Mesodermal cell (in vitro differentiated cells): ENCODE results near the gene USP9X.

Experiments
- H3K27ac ChIP-seq: 2 replicates; pipeline ENCODE4 v1.7.0; 2013; ENCODE audit warnings: mild to moderate bottlenecking, low read depth, low read length, moderate library complexity; ENCODE audit not compliant: severe bottlenecking
- H3K36me3 ChIP-seq: 2 replicates; pipeline ENCODE4 v1.7.1; 2013; ENCODE audit warnings: mild to moderate bottlenecking, low read length, moderate library complexity; ENCODE audit not compliant: control insufficient read depth, insufficient read depth
- H3K4me1 ChIP-seq: one replicate; pipeline ENCODE4 v1.7.1; 2013; ENCODE audit warnings: mild to moderate bottlenecking, low read length; ENCODE audit not compliant: insufficient read depth, control insufficient read depth, poor library complexity, severe bottlenecking
- H3K4me3 ChIP-seq: 2 replicates; pipeline ENCODE4 v1.7.0; 2013; ENCODE audit warnings: low read length, control low read depth, mild to moderate bottlenecking; ENCODE audit not compliant: insufficient read depth, poor library complexity, severe bottlenecking; ENCODE audit errors: extremely low read depth
- H3K9me3 ChIP-seq: 2 replicates; pipeline ENCODE4 v1.7.1; 2013; ENCODE audit warnings: mild to moderate bottlenecking, low read length, moderate library complexity; ENCODE audit not compliant: control insufficient read depth
- WGBS, 2 experiments: methylation state at CpG; one replicate each; pipeline ENCODE4 v1.1.5; 2013; ENCODE audit warnings: missing lambda C conversion rate in 2 of 2; ENCODE audit not compliant: insufficient coverage in 2 of 2; 5-methylcytosine and 5-hydroxymethylcytosine counted together

Gene USP9X

DNA sequence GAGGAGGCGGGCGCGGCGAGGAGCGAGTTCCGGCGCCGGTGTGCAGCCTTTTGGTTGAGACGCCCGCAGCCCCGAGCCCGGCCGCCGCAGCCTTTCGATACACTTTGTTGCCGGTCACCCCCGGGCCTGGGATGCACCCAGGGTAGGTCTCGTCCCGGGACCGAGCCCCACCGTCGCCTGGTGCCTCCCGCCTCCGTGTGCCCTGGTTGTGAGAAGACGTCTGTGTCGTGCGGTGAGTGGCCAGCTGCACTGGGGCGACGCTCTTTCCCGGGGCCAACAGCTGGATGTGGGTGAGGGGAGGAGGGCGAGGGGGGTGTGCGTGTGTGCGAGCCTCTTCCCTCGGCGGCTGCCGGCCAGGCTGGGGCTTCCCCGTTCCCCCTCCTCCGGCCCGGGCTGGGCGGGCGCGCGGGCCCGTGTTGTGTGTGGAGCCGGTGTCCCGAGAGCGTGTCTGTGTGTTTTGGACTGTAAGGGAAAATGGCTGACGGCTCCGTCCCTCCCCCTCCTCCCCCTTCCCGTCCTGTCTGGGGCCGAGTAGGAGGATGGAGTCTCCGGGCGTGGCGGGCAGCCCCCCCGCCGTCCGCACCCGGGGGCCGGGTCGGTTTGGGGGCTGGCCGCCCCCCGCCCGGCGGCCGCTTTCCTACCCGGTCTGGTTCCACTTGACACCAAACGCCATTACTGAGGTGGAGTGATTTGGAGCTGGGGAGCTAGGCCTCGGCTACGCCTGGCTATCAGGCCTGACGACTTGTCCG lies 807 bp downstream of the USP9X start:
- 0 to 2% methylated on average over 10 to 11 of the region's 71 CpGs for WGBS, 2 experiments
- Histone ChIP-seq H3K4me1 (peaks cover 3% of the 10 kb centered on the region), H3K36me3 (peaks cover 4% of the 10 kb centered on the region), H3K4me3 (peak overlapping the region; percentile 66), H3K27ac (peak overlapping the region; percentile 100), H3K9me3 (no peaks in the 10 kb centered on the region)

DNA sequence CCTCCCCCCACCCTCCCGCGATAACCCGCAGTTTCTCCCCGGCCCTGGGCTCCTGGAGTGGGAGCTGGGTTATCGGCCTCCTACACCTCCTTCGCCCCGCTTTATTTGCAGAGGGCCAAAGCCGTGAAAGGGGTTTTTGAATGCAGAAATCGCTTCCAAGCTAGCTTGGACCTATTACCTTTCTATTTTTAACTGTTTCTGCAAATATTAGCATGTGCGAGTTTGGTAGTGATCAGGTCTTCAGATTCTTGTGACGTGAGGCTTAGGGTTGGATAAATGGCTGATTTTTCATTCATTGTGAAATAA lies 1.3 kb downstream of the USP9X start:
- WGBS, 2 experiments: 0% methylated on average over 2 of the region's 11 CpGs; no CpG with 5 or more reads in 1 of the 2 experiments
- Histone ChIP-seq H3K27ac (peak overlapping the region; percentile 100), H3K9me3 (no peaks in the 10 kb centered on the region), H3K4me3 (peak overlapping the region; percentile 66), H3K36me3 (peaks cover 4% of the 10 kb centered on the region), H3K4me1 (peaks cover 3% of the 10 kb centered on the region)

DNA sequence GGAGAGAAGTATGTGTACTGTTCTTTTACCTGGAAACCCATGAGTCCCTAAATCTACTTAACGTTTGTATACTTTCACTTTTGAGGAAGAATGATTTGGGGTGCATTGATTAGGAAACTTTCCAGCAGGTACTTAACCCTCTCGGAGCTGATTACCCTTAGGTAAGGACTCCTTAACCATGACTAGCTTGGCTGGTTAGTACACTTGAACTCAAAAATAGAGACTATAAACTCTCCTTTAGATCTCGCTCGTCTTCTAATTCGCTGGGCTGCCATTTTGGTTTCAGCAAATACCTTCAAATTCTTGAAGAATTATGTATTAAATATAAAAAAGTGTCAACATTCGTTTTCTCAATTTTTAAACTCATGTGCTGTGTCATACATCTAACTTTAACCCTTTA lies 2.0 kb downstream of the USP9X start:
- peaks cover 3% of the 10 kb centered on the region for H3K4me1 ChIP-seq
- H3K36me3 ChIP-seq: peaks cover 4% of the 10 kb centered on the region
- H3K9me3 ChIP-seq: no peaks in the 10 kb centered on the region
- no peak overlapping the region for H3K27ac ChIP-seq
- peak overlapping the region; percentile 66 for H3K4me3 ChIP-seq
- 0% methylated on average over 1 of the region's 6 CpGs; no CpG with 5 or more reads in 1 of the 2 experiments for WGBS, 2 experiments

DNA sequence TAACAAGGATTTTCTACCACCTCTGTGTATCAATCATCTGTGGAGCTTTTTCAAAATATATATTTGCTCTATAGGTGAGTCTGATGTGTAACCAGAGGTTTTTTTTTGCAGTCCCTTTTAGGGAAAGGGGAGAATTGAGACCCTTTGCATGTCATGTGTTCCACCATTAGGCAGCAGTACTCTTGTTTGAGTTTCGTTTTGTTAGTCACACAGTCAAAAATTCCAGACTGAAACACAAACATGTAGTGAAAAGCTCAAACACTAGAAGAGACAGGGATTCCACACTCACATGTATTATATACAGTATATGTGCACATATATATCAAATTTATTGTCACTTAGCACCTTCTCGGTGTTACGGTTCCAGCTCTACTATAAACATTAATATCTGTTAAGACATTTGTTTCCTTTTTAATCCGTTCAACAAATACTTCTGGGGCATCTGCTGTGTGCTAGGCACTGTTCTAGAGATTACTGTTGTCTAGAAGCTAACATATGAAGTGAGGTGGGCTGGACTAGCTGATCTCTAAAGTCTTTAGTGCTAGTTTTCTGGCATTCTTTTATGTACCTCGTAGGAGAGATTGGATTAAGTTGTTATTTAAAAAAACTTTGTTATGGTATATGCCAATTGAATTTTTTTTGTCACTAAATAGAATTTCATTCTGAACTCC lies 5.5 kb downstream of the USP9X start:
- WGBS, 2 experiments: no CpG with 5 or more reads among the region's 5 CpGs
- Histone ChIP-seq H3K4me1 (peaks cover 15% of the 10 kb centered on the region), H3K27ac (no peak overlapping the region), H3K36me3 (peaks cover 13% of the 10 kb centered on the region), H3K9me3 (no peaks in the 10 kb centered on the region), H3K4me3 (no peak overlapping the region)

DNA sequence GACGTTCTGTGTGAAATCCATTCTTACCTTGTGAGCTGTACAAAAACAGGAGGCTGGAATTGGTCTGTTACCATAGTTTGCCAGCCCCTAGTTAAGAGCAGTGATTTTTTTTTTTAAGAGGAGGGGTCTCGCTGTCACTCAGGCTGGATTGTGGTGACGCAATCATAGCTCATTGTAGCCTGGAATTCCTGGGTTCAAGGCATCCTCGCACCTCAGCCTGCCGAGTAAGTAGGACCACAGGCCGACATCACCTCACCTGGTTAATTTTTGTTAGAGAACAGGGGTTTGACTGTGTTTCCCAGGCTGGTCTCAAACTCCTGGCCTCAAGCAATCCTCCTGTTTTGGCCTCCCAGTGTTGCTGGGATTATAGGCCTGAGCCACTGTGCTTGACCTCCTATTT lies 7.5 kb downstream of the USP9X start:
- Histone ChIP-seq H3K36me3 (peaks cover 13% of the 10 kb centered on the region), H3K27ac (no peak overlapping the region), H3K9me3 (no peaks in the 10 kb centered on the region), H3K4me1 (peaks cover 15% of the 10 kb centered on the region), H3K4me3 (no peak overlapping the region)
- WGBS, 2 experiments: 100% methylated on average over 1 of the region's 6 CpGs; no CpG with 5 or more reads in 1 of the 2 experiments

DNA sequence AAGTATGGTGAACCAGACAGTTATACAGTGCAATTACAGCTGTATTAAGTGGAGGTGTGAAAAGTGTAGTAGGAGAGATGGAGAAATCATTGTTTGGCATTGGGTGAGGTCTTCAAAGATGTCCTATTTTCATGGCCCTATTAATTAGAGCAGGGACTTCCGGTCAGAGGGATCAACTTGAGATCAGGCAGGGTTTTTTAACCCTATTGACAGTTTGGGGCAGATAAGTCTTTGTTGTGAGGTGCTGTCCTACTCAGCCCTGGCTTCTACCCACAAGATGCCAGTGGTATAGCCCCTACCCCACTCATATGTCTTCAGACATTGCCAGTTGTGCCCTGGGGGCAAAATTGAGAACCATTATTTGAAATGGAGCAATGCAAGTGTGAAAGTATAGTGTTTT lies 9.9 kb downstream of the USP9X start:
- H3K27ac ChIP-seq: no peak overlapping the region
- no CpG with 5 or more reads among the region's 1 CpG for WGBS, 2 experiments
- H3K9me3 ChIP-seq: no peaks in the 10 kb centered on the region
- no peak overlapping the region for H3K4me3 ChIP-seq
- peaks cover 15% of the 10 kb centered on the region for H3K4me1 ChIP-seq
- peaks cover 14% of the 10 kb centered on the region for H3K36me3 ChIP-seq

DNA sequence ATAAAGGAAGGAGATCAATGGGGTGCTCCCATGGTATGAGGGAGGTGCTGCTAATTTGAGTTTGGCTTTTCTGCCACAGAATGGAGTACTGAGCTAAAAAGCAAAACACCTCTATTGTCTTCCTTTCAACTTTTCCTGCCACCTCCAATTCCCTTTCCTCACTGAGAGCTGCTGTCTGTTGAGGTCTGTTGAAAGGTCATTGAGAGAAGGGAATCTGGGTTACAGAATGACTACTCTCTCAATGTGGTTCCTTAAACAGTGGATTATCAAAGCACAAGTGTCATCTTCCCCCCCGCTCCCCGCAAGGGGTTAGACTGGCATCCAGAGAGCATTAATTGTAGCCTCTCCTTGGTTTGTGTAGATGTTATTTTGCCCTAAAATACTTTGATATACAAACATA lies 10.7 kb downstream of the USP9X start:
- Histone ChIP-seq H3K4me3 (no peak overlapping the region), H3K9me3 (no peaks in the 10 kb centered on the region), H3K4me1 (peaks cover 13% of the 10 kb centered on the region), H3K27ac (no peak overlapping the region), H3K36me3 (peaks cover 14% of the 10 kb centered on the region)
- WGBS, 2 experiments: no CpG with 5 or more reads among the region's 2 CpGs

DNA sequence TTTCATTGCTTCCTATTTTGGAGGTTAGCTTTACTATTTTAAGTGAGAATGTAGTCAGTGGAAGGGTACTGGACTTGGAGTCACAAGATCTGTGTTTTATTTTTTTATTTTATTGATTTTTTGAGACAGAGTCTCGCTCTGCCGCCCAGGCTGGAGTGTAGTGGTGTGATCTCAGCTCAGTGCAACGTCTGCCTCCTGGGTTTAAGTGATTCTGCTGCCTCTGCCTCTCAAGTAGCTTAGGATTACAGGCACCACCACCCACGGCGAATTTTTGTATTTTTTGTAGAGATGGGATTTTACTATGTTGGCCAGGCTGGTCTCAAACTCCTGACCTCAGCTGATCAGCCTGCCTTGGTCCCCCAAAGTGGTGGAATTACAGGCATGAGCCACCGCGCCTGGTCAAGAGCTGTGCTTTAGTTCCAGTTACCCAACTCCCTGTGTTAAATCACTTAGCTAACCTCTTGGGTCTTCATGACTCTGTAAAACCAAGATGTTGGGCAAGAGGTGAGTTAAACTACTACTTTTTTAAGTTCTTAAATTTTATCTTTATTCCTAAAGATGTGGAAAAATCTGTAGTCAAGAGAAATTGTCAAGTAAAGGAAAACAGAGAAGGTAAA lies 11.2 kb downstream of the USP9X start:
- no peaks in the 10 kb centered on the region for H3K9me3 ChIP-seq
- peaks cover 13% of the 10 kb centered on the region for H3K4me1 ChIP-seq
- H3K4me3 ChIP-seq: no peak overlapping the region
- WGBS, 2 experiments: no CpG with 5 or more reads among the region's 7 CpGs
- peaks cover 14% of the 10 kb centered on the region for H3K36me3 ChIP-seq
- no peak overlapping the region for H3K27ac ChIP-seq

DNA sequence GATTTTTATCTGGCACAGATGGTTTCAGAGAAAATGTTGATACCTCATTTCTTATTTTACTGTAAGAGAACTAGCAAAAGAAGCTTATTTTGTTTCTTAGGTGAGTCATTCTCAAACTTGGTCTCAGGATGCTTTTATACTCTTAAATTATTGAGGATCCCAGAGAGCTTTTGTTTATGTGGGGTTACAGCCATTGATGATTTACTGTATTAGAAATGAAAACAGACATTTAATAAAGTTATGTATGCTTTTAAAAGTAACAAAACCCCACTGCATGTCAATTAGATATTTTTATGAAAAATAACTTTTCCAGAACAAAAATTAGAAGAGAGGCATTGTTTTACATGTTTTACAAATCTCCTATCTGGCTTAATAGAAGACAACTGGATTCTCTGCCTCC lies 12.1 kb downstream of the USP9X start:
- H3K9me3 ChIP-seq: no peaks in the 10 kb centered on the region
- peaks cover 17% of the 10 kb centered on the region for H3K36me3 ChIP-seq
- no peak overlapping the region for H3K4me3 ChIP-seq
- no peak overlapping the region for H3K27ac ChIP-seq
- H3K4me1 ChIP-seq: peaks cover 10% of the 10 kb centered on the region

DNA sequence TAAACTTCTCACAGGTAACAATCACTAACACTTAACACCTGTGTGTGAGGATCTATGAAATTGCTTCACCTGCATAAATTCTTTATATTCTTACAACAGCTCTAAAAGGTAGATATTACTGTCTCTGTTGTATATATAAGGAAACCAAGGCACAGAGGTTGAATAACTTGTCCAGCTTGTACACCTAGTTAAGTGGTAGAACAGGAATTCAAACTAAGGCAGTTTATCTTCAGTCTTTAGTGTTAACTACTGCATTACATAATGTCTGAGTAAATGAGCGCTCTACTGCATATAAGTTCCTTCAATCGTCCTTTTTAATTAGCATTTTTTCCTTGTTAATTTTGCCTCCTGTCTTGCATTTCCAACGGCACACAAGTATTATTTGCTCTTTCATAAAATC lies 15.0 kb downstream of the USP9X start:
- peaks cover 12% of the 10 kb centered on the region for H3K36me3 ChIP-seq
- no peak overlapping the region for H3K4me3 ChIP-seq
- H3K4me1 ChIP-seq: peaks cover 5% of the 10 kb centered on the region
- H3K9me3 ChIP-seq: no peaks in the 10 kb centered on the region
- no CpG with 5 or more reads among the region's 3 CpGs for WGBS, 2 experiments
- H3K27ac ChIP-seq: no peak overlapping the region

DNA sequence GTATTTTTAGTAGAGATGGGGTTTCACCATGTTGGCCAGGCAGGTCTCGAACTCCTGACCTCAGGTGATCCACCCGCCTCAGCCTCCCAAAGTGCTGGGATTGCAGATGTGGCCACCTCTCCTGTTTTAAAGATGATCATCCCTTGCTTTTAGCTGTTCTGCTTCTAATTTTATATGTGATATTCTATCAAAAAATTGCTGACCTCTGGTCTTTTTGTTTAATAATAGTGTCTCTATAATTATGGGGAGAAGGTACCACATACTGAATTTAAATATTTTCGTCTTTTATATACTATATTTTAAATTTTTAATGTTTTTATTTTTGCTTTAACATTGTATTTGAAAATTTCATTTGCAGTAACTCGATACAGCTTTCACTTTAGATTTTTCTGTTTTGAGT lies 15.6 kb downstream of the USP9X start:
- no peaks in the 10 kb centered on the region for H3K9me3 ChIP-seq
- no CpG with 5 or more reads among the region's 4 CpGs for WGBS, 2 experiments
- H3K4me1 ChIP-seq: no peaks in the 10 kb centered on the region
- no peak overlapping the region for H3K4me3 ChIP-seq
- peaks cover 13% of the 10 kb centered on the region for H3K36me3 ChIP-seq
- no peak overlapping the region for H3K27ac ChIP-seq
